Hindlimb muscle (tissue), 1 donor: ENCODE results near the gene ABCD4. TPM values are rescaled to one million over a fixed set of nuclear protein-coding genes. Genes with fewer than 3 reads are reported as not detected.

ENCODE experiments used
- DNase-seq: peaks from one replicate; pipeline ENCODE4 v3.0.0-alpha.2; 2013
- polyA plus RNA-seq: library from polyadenylated mRNA; unstranded; fragments of 120-200 nt; gene quantifications from one replicate; pipeline ENCODE4 v1.2.1, GENCODE V29; 2013; ENCODE audit not compliant: insufficient read length

The ABCD4 gene
- polyA plus RNA-seq, 1 donor = 65.0 TPM

DNA sequence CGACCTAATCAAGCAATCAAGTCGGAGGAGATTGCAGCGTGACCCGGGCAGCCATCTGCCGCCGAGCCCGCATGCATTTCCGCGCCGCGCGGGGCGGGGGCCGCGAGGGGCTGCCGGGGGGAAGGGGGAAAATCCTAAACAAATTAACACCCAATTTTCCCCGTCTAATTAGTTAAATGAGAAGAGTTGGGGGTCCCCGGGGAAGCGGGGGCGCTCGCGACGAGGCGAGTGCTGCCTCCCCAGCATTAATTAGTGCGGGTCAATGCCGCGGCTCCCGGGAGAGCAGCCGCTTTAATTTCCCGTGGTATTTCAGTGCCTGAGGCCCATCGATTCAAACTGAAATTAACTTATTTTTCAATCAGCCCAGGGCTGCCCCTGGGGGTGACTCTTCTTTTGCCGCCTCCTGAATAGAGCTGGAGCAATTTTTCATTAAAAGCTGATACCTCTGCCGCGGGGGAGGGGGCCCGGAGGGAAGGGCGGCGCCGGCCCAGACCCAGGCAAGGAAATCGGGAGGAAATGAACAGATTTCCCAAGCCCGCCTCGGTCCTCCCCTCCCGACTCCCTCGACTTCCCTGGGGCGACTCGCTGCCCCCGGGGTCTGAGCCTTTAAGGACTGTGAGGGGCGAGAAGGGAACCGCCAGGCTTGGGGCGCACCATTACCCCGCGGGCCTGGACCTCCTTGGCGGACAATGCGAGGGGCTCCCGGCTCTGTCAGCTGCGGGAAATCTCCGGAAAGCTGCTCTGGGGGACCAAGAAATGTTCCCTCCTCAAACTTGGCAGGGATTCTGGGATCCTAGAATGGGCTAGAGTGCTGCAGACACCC is 44.6 kb downstream of the ABCD4 start:
- DNase-seq = no peak

DNA sequence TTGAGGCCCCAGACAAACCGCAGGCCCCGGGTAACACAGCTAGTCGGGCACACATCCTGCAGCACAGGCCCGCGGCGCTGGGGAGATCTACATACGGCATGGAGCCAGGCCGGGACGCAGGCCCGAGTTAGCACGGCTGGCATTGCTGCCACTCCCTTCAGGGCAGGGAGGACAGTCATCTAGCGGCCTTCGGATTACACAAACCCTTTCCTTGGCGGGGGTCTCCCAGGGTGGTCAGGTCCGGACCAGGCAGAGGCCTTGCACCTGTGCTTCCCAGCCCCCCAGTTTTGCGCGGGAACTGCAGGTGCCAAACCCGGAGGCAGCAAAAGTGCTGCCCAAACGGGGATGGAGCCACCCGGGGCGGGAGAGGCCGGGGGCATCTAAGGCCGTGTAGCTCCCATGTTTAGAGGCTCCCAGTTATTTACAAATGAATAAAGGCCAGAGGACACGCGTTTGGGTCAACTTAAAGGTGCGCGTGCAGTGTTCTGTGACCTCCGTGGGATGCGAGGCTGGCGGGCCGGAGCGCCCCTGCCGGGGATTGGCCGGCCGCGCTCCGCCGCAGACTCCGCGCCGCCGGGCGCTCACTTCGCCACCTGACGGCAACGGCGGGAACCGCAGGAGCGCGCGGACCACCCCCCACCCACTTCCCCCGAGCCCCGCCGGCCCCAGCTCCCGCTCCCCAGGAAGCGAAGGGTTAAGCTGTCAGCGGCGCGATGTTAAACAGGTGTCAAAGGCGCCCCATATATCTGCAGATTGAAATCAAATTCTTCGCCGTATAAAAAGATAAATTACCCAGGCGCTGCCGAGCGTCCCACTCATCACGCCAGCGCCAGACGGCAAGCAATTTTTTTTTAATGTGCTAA is 45.4 kb downstream of the ABCD4 start:
- peak; percentile 43 for DNase-seq

DNA sequence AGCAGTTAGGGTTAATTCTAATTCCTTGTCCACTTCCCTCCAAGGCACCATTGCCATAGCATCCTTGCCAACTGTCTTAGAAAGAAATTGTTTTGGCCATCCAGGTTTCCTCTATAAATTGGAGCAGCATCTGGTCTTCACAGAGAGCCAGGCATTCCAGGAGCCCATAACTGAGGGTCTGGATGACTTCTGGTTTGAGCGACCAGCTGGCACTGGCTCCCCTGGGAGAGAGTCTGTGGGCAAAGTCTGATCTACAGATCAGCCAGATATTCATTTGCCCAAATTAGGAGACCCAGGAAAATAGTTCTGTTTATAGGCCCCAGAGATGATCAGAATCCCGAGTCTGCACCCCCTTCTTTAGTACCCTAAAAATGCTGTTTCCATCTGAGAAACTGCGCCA is 47.5 kb downstream of the ABCD4 start:
- DNase-seq = no peak

DNA sequence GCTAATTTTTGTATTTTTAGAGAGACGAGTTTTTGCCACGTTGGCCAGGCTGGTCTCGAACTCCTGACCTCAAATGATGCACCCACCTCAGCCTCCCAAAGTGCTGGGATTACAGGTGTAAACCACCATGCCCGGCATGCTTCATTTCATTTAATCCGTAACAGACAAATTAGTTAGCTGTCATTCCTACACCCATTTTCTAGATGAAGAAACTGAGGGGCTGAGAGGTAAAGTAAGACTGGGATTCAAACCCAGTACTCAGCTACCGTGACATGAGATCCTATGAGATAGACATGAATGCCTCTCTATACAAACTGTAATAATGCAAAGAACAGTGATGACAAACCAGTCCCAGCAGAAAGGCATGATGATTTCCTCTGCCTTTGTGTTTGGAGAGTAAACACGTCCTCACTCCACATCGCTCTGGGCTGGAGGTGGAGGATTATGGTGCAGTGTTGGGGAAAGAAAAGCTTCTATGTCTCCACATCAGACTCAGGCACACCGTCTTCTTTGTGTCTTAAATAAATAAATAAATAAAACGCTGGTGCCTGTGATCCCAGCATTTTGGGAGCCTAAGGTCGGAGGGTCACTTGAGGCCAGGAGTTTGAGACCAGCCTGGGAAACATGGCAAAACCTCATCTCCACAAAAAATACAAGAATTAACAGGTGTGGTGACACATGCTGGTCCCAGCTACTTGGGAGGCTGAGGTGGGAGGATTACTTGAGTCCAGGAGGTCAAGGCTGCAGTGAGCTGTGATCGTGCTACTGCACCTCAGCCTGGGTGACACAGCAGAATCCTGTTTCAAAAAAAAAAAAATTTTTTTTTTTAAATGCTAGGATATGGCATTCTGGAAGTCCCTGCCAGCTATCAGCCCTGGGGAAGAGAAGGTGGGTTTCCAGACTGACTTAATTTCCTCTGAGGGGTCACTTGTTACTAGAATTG is 53.0 kb downstream of the ABCD4 start:
- no peak for DNase-seq

DNA sequence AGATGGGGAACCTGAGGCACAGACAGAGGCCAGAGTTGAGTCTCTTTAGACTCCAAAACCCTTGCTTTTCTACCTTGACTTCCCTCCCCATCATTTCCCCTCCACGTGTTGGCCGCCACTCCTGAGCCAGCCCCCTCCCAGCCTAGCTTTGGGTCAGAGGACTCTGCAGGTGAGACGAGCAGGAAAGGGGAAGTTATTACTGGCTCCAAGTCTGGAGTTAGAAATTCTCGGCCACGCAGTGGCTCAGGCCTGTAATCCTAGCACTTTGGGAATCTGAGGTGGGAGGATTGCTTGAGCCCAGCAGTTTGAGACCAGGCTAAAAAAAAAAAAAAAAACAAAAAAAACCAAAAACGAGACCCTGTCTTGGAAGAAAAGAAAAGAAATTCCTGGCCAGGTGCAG is 54.7 kb downstream of the ABCD4 start:
- DNase-seq = no peak

DNA sequence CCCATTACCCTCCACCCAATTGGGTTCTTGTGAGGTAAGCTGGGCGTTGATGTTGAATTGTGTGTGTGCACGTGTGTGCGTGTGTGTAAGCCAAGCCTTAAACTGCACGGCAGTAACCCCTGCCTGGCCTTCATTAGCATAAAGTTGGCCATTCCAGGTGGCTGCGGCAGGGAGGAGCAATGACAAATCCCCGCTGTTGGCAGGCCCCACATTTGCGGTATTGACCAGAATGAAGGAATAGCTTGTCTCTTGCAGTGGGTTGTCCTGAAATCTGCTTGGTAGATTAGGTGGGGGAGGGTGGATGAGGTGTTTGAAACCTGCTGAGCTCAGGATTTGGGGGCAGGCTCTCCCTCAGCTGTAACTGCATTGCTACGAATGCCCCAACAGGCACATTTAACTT is 56.2 kb downstream of the ABCD4 start:
- no peak for DNase-seq

DNA sequence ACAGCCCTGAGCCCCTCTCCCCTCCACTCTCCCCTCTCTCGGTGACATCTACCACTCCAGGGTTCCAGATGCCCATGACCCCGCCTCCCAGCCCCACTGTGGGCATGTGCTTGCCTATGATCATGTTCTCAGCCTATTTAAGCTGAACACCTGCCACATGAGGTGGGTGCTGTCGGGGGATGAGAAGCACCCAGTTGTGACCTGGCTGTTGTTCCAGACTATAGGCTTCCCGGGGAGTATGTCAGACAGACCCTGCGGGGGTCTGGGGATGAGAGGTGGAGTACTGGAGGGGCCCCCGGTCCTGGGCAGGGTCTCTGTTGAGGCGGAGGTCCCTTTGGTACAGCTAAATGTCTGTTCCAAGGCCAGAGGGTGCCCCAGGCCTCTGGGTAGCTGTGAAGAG is 57.4 kb downstream of the ABCD4 start:
- no peak for DNase-seq

DNA sequence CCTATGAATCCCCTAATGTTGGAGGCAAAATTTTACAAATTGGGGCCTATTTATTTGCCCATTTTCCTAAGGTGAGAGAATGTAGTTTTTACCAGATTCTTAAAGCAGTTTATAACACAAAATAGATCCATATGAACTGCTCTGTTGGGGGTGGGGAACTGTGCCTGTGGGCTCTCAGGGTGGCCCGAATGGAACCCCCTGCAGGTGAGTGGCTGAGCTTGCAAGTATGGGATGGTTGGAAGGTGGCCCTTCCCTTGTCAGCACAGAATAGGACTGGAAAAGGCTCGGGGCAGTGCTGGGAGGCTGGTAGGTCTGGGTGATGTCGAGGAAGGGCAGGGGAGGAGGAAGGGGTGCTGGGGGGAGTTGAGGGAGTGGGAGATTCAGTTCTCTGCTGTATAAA is 58.6 kb downstream of the ABCD4 start:
- DNase-seq = no peak

DNA sequence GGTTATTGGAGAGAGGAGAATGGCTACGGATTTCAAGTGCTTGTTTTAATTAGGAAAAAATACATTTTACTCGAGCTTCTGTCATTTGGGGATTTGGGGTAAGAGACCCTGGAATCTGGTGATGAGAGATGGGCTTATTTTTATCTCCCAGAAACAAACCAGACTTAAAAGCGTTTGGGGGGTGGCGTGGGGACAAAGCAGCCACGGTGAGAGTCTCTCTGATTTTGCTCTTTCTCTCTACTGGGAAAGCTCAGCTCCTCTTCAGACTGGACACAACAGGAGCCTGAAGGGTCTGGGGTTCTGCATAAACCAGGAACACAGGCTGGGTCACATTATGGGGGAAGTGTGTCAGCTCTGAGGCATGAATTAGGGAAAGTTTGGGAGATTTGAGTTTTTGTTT is 59.7 kb downstream of the ABCD4 start:
- DNase-seq = no peak

DNA sequence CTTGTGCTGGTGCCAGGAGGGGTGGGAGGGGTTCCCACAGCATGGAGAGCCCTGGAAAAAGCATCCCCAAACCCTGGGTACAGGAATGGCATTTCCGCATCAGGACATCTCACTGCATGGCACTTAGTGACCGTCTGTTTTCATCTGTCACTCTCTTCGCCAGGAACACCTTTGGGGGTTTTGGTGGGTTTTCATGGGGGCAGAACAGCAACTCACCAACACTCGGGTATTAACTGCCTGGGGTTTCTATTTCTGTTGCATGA is 60.0 kb downstream of the ABCD4 start:
- no peak for DNase-seq

DNA sequence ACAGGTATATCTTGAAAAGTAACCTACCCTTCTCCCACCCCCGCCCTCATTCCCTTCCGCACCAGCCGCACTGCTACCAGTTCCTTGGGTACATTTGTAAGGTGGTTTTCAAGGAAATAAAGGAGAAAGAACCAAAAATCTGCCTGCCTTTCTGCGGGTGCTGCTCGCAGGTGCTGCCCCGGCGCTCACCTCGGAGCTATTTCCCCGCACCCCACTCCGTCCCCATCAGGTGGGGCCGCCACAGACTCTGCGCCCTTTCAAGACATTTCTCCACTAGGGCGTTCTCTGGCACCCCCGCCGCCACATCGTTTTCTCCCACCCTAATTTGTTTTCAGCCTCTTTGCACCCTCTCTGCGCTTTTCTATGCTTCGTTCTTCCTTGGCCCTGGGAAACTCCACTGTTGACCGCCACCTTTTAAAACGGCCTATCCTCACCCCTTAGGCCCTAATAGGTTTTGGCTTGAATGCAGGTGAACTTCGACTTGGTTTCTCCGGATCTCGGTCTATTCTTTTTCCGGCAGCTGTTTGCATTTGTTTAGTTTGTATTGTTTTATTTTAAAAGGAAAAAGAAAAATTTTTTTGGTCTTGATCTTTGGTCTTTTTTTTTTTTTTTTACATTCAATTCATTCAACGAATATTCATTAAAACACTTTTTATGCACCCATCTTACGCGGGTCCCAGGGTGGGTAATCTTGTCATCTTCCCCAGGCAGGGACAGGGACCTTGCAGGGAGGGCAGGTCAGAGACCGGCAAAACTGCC is 60.5 kb downstream of the ABCD4 start:
- DNase-seq = no peak

DNA sequence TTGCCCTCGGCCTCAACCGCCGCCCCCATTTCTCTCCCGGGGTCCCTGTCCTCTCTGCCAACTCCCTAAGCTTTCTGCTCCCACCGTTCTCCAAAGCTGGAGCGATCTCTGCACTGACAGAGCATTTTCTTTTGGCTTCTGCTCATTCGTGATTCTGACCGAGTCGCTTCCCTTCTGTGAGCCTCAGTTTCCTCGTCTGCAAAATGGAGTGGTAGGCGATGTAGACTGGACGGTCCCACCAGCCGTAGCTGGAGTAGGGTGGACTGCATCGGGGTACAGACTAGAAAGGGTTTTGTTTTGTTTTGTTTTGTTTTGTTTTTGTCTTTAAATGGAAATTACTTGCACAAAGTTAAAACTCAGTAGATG is 61.1 kb downstream of the ABCD4 start:
- no peak for DNase-seq

DNA sequence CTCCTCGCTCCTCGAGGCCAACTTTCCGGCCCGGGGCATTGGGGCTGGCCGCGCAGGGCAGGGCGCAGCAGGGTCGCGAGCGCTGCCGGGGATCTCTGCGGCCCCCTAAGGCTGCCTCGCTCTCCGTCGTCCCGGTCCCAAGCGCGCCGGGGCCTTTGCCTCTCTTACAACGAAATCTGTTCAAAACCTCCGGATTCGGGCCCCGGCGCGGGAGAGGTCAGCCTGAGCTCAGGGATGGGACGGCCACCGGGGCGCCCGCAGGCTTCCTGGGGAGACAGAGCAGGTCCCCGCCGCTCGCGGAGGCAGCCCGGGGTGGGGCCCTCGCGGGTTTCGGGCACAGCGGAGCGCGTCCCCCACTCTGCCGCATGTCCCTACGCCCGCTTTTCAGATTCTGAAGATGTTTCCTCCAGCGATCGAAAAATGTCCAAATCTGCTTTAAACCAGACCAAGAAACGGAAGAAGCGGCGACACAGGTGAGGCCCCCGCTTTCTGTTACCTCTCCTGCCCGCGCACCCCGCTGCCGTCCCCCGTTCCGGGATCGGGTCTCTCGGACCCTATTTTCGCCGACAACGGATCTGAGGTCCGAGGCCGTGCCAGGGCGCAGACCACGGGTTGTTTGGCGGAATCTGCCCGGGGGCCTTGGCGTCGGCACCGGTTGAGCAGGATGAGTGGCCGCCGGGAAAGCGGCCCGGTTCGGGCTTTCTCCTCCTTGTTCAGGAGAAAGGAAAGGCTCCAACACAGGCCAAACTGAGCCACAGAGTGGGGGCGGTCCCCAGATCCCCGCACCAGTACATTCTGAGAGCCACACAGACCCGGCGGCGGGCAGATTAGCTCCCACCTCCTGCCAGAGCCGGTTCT is 61.7 kb downstream of the ABCD4 start:
- DNase-seq = no peak

DNA sequence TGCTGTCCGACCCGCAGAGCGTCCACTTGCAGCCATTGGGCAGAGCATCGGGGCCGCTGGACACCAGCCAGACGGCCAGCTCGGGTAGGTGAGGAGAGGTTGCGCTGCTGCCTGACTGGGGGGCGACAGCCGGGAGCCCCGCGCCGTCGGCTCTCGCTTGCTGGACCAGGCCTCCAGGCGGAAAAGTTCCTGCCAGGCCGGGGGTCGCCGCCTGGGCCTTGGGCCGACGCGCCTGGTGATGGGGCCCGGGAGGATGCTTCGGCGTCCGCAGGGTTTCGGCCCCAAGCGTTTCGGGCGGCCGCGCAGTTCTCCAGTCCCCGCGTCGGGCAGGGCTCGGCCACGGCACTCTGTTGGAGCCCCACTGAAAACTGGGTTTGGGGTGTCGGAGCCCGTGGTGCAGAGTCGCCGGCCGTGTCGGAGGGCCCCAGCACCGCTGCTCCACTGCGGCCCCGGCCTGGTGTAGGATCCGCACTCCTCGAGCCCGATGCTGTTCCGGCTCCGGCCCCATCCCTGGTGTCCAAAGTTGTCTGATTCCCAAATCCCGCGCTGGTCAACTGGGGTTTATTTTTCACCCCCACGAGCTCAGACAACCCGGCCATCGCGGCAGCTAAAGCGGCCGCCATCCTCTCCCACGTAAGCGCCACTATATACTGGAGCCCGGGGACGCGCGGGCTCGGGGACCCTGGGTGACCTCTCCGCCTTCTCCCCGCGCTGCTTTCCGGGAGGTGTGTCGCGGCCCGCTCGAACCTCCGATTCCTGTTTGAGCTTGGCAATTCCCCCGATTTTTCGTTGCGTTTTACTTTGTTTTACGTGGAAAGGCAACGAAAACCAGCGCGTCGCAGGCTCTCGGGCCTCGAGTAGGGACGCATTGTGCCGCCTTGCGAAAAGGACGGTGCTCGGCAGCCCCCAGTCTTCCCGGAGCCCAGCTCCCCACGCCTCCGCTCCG is 62.6 kb downstream of the ABCD4 start:
- peak; percentile 32 for DNase-seq

DNA sequence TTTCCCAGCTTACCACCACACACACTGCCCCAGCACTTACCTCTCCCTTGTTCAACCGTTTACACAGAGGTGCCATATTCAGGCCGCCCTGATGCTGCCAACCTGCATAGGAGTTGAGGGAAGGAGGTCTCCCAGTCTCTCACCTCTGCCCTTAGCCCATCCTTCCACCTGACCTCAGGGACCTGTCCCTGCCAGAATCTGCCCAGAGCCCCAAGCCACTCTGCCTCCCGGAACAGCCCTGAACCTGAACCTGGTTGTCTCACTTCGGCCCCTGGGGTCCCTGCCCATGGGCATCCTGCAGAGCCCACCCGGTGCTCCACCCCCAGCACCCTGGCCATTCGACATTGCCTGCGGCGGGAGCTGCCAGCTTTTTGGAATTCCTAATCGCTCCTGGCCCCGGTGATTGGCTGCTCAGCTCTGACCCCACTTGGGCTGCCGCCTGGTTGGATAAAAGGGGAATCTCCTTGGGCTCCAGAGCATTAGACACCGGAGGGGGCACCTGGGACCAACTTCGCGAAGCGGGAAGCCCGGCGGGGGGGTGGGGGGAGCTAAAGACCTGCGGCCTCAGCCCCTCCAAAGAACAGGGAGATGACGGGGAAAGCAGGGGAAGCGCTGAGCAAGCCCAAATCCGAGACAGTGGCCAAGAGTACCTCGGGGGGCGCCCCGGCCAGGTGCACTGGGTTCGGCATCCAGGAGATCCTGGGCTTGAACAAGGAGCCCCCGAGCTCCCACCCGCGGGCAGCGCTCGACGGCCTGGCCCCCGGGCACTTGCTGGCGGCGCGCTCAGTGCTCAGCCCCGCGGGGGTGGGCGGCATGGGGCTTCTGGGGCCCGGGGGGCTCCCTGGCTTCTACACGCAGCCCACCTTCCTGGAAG is 63.5 kb downstream of the ABCD4 start, which contains the start of gene VSX2:
Gene VSX2 (plus strand): TSS at position 476 of the 874 bp plus-strand sequence. CDS start 113 bp downstream, at position 589.
- DNase-seq = no peak

DNA sequence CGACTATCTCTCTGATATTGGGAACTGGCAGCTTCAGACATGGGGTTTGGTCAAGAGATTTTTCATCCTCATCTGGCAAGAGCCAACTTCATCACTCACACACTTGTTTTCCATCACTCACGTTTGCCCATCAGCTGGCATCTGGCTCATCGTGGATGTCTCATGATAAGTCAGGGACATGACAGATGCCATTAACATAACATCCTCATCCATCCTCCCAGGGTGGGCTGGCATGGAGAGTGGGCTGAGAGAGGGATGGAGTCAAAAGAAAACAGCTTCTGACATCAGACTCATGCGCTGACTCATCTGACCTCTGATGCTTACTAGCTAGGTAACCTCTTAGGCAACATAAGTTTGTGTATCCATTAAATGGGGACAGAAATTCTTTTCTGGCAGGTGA is 65.3 kb downstream of the ABCD4 start:
- no peak for DNase-seq
